ENCODE measurements around the gene TRDMT1.

DNA sequence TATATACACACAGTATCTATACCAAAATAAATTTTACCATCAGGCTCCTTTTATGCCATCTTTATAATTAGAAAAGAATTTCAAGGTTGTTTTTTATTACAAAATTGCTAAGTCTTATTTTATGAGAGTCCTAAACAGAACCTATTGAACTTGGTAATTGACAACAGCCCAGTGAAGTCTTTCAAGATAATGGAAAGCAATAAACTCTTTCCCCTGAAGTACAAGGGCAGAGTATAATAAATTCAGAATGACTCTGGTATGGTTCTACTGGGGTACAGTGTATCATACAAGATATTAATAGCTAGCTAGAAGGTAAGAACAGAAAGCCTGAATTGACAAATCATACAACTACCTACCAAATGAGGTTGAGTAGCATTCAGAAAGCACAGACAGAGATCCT is 45.6 kb downstream of the TRDMT1 start:
- TF ChIP-seq POLR2A (IDR thresholded peaks at IDR 0.05), result no peak
- TF ChIP-seq, protein P1, sequence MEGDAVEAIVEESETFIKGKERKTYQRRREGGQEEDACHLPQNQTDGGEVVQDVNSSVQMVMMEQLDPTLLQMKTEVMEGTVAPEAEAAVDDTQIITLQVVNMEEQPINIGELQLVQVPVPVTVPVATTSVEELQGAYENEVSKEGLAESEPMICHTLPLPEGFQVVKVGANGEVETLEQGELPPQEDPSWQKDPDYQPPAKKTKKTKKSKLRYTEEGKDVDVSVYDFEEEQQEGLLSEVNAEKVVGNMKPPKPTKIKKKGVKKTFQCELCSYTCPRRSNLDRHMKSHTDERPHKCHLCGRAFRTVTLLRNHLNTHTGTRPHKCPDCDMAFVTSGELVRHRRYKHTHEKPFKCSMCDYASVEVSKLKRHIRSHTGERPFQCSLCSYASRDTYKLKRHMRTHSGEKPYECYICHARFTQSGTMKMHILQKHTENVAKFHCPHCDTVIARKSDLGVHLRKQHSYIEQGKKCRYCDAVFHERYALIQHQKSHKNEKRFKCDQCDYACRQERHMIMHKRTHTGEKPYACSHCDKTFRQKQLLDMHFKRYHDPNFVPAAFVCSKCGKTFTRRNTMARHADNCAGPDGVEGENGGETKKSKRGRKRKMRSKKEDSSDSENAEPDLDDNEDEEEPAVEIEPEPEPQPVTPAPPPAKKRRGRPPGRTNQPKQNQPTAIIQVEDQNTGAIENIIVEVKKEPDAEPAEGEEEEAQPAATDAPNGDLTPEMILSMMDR (IDR thresholded peaks at IDR 0.05), result no peak
- TF ChIP-seq POLR2AphosphoS5 (IDR thresholded peaks at IDR 0.05), result no peak
- TF ChIP-seq EP300 (IDR thresholded peaks at IDR 0.05), result no peak

All from suprapubic skin (tissue), 4 donors.